HG02623 (cell line): ENCODE results near the gene EFCAB9.

ENCODE experiments used
- ATAC-seq: cut with Tn5 transposase; IDR thresholded peaks from one replicate; pipeline ENCODE4 v1.9.1; 2021; ENCODE audit warnings: moderate library complexity; ENCODE audit not compliant: unreplicated experiment

EFCAB9 gene

DNA sequence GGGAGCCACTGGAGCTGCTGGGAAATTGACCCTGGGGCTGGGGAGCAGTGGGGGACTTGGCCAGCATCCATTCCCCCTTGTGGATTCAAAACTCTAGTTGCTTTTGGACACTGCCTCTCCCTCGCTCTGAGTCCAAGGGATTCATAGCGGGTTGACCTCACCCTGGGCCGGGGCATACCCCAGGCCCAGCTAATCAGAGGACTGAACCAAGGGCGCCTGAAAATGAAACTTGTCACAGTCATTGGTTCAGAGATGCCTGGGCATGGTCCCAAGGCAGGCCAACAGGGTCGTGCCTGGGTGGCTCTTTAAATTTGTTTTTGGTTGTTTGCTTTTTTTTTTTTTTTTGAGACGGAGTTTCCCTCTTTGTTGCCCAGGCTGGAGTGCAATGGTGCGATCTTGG lies 28.5 kb upstream of the EFCAB9 start:
- ATAC-seq = no peak

DNA sequence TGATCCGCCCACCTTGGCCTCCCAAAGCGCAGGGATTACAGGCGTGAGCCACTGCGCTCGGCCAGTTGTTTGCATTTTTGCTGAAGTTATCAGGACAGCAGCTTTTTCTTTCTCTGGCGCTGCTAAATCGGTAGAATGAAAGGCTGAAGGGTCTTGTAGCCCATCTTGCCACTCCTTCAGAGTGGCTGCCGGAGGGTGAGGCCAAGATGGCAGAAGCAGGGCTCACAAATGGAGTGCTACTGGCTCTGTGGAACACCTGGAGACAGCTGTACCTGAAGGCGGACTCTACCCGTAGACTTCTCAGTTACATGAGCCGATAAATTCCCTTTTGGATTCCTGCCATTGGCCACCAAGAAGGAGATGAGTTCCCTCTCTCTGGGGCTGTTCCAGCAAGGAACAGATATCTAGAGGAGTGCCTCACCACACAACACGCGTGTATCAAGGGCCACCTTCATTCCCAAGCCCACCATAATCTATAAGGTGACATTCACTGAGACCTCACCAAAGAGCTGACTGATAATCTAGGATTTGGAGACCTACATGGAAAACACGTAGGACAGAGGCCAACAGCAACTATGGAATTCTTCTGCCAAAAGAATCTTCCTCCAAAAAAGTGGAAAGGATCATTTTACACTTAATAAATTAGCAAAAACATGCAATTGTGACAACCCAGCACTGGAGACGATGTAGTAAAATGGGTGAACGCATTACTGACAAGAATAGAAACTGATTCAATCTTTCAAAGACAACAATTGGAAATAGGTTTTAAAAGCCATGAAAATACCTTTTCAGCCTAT lies 27.7 kb upstream of the EFCAB9 start:
- ATAC-seq = no peak

DNA sequence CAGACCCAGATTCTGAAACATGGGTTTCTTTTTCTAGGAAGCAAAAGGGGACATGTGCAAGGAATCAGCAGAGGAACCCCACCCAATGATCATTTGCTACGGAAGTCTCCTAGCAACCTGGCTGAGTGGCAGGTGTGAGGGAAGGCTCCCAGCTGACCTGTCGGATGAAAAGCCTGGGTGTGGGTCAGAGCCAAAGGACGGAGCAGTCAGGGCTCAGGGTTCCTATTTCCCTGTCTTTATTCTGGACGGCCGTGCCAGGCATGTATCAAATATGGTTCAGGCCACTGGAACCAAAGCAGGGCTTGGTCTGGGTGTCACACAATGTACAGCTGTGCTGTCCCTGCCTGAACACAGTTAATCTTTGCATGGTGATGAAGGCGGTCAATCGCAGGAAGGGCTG lies 26.1 kb upstream of the EFCAB9 start:
- ATAC-seq = no peak

DNA sequence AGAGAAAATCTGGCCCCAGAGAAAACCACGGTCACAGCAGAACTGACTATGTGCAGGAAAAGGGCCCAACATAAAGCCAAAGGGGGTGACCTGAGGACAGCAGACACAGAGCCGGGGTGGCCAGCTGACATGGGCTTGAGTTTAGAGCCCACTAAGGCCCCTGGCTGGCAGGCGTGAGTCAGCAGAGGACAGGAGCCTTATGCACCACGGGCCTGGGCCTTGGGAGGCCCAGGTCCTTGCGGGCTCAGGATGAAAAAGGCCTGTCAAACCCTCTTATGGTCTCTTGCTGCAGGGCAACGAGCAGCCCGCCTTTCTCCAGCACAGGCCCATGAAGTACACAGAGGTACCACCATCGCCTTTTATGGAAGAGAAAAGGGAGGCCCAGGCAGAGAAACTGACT lies 25.7 kb upstream of the EFCAB9 start:
- ATAC-seq = no peak

DNA sequence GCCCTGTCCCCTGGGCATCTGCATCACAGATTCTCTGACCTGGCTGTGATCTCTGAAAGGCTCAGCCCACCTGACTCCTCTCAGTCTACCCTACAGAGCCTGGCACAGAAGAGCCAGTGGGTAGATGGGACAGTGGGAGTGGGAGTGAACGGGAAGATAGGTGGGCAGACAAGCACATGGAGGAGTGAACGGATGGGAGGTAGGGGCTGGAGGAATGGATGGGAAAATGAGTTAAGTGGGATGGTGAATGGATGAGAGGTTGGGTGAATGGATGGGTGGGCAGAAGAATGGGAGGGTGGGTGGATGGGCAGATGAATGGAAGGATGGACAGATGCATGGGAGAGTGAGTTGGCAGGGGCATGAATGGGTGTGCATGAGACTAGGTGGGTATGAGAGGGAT lies 24.8 kb upstream of the EFCAB9 start:
- ATAC-seq = no peak

DNA sequence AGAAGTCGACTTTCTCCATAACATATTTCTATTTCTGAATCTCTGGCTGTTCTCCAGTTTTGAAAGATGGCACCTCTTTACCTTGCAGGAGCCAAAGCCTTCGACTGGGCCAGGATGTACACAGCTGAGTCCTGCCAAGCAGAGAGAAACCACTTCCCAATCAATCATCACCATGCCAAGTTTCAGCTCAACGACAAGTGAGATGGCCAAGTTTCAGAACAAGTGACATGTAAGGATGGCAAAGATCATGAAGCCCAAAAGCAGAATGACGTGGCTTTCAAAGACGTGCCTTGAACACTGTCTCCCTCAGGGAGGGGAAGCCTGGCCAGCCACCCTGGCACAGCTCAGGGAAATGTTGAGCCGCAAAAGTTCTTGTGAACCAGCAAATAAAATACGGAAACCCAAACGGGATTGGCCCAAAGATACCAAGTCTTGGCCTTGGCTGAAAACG lies 23.7 kb upstream of the EFCAB9 start:
- ATAC-seq = no peak

DNA sequence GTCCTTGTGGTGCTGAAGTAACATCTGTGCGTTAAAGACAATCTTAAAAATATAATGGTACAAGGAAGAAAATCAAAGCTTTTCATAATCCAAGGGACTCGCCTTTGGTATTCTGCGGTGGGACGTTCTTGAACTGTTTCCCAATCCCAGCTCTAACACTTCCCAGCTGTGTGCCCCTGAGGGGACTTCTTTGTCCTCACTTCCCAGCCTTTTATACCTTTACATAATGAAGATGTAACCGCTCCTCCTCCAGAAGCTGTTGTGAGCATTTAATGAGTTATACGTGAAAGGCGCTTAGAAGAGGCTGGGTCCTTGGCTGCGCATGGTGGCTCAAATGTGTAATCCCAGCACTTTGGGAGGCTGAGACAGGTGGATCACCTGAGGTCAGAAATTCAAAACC lies 22.9 kb upstream of the EFCAB9 start:
- no peak for ATAC-seq

DNA sequence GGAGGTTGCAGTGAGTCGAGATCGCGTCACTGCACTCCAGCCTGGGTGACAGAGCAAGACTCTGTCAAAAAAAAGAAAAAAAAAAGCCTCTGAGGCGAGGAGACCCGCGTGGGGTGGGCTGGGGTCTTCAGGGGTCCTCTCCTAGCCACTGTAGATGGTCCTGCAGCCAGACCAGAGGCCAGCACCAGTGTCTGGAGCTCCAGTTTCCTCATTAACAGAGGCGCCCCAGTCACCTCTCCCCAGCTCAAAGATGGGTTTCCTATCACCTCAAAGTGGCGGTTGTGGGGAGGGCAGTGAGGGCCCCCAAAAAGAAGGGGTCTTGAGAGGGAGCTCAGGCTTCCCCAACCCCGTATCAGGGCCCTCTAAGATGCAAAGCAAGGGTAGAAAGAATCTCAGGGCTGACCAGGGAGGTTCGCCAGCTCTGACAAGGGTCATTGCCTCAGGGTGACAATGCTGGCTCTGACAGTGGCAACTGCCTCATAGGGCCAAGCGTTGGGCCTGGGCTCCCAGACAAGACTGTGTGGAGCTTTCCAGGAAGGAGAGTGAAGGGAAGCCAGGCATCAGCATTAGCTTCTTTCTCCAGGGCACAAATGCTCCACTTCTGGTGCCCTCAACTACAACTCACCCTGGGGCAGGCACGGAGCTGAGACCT lies 20.9 kb upstream of the EFCAB9 start:
- no peak for ATAC-seq

DNA sequence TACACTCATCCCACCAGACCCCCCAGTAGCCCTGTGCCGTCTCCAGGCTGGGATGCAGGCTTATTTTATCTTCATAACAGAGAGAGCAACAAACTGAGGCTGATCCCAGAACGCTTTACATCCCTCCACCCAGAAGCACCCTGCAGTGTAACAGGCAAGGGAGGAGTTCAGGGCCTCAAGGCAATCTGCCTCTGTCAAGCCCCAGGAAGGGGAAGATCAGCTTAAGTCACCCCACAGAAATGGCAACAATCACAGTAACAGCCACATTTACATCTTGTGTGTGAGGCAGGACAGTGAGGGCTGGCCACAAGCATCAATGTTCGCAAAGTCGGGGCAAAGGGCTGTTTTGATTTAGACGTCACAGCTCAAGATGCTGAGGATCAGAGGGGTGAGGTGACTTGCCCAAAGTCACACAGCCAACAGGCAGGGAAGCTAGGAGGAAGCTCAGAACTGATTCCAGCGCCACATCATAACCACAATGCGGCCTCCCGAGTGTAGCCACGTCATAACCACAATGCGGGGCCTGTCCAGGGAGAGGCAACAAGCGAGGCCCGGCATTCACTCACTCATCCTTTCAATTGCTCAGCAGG lies 20.3 kb upstream of the EFCAB9 start:
- no peak for ATAC-seq

DNA sequence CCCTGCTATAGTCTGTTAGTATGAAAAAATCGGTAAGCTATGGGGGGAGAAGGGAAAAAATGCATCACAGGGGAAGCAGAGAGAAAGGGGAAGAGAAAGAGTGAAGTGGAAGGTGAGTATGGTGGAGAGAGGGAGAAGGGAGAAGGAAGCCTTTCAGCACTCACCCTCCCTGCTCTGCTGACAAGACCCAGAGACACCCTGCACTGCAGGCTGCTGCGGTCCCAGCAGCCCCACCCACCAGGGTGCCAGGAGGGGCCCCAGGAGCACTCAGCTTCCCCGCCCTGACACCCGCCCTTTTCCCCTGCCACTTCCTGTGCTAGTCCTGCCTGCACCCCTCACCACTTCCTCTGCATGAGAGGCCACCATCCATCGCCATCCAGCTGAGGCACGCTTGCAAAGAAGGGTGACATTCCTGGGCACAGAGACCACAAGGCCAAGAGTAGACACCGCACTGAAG lies 18.7 kb upstream of the EFCAB9 start:
- ATAC-seq = peak; percentile 55

DNA sequence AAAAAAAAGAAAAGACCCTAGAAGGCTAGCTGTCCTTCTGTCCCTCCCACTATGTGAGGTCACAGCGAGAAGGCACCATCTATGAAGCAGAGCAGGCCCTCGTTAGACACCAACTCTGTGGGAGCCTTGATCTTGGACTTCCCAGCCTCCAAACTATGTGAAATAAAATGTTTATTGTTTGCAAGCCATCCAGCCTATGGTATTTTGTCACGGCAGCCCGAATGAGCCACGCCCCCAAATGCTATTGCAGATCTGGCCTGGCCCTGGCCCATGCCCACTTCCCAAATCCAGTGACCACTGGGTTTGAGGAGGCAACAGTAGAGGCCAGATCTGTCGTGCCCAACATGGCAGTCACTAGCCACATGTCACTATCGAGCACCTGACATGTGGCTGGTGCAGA lies 16.8 kb upstream of the EFCAB9 start:
- no peak for ATAC-seq

DNA sequence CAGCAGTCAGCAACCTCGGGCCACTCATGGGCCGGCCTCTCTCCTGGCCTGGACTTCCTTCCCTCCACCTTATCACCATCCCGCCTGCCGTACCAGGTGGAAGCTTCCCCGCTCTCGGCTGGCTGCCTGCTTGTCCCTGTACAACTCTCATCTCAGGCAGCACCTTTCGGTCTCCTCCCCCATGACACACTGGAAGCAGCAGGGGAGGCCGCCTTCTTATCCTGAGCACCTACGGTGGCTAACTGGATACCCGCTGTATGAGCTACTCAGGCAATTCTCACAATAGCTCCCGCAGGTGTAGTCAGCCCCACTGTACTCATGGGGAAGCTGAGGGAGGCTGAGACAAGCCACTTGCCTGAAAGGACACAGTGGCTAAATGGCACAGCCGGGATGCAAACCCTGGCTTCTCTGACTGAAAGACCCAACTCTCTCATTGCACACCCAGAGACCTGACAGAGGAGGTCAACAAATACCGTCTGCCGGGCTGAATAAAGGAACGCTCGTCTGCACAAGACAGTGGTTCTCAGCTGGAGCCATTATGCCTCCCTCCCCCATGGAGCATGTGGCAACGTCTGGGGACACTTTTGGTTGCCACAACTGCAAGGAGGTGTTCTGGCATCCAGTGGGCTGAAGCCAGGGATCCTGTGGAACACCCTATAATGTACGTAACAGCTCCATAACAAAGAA lies 15.5 kb upstream of the EFCAB9 start:
- ATAC-seq = no peak

DNA sequence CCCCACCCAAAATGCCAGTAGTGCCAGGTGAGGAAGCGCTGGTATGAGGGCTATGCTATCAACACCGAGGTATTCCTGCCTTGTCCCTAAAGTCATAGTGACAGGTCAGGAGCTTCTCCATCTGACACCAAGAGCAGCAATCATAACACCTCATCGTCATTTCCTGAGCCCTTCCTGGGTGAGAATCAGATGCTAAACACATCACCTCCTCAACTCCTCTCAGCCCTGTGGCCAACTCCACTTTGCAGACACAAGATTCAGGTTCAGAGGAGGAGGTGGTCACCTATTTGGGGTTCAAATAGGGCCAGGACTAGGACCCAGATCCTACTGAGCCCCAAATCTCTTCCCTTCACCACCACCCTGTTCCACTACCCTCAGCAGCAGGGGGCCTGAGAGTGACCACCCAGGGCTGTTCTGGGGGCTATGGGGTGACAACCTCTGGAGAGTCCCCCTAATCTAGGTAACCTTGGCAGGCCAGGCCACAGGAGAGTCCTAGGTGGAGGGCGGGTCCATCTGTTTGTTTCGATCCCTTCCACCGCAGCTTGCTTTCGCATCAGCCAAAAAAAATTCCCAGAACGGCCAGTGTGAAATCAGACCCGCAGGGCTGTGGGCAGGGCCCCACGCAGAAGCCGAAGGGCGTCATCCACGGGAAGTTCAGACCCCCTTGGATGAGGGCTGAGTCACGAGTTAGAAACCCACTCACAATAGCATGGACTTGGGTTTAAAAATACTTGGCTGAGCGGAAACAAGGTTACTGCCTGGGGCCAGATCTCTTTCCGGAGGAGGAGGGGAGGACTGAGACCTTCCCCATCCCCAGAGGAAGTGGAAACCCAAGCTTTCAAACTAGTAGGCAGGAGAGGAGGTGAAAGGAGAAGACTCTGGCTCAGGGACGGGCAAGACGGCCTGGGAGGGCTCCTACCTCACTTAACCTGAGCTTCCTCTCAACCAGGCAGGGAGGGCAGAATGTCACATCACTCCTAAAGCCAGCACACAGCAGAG lies 14.7 kb upstream of the EFCAB9 start:
- ATAC-seq = peak; percentile 27

DNA sequence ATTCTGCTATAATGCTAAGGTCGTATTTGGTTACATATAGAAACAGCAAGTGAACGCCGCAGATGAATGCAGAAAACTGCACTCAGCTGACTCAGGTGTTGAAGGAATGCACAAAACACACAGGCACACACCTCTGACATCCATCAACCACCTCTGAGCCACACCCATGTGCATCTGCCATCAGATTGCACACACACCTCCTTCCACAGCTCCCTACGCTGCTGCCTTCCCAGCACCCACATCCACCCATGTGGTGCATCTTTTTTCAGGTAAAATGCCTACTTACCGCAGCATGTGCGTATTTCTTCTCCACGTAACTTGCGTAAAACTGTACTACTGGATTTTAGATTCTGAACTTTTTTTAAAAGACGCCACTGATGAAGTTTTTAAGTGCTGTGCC lies 13.0 kb upstream of the EFCAB9 start:
- ATAC-seq = no peak

DNA sequence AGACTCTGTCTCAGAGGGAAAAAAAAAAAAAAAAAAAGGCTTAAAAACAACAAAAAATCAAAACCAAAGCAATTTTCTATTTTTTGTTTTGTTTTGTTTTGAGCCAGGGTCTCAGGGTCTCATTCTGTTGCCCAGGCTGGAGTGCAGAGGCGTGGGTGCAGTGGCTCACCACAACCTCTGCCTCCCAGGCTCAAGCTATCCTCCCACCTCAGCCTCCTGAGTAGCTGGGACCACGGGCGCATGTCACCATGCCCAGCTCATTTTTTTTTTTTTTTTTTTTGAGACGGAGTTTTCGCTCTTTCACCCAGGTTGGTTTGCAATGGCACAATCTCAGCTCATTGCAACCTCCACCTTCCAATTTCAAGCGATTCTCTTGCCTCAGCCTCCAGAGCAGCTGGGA lies 11.7 kb upstream of the EFCAB9 start:
- no peak for ATAC-seq

DNA sequence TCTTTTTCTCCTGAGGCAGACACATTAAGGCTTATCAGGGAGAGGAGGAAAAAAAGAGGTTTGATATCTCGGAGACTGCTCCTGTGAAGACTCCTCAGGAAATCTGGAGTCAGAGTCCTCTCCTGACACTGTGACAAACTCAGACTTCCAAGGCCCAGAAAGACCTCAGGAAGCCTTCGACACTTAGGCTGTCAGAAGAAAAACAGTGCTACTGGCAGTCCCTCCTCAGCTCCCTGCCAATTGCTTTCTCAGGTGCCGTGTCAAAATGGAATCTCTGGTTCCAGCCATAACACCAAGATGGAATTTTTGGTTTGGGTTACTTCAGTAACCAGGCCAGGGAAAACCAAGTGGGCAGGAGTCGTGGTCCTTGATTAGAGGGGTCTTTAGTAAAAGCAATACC lies 10.1 kb upstream of the EFCAB9 start:
- no peak for ATAC-seq

DNA sequence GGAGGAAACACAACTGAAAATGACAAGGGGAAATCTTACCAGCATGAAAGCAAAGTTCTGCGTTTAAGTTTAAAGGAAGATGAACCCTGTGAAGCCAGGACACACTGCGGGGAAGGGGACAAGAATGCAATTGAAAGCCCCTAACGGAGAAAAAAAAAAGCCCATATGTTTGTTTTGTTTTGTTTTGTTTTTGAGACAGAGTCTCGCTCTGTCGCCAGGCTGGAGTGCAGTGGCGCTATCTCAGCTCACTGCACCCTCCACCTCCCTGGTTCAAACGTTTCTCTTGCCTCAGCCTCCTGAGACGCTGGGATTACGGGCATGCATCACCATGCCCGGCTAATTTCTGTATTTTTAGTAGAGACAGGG lies 8.9 kb upstream of the EFCAB9 start:
- no peak for ATAC-seq

DNA sequence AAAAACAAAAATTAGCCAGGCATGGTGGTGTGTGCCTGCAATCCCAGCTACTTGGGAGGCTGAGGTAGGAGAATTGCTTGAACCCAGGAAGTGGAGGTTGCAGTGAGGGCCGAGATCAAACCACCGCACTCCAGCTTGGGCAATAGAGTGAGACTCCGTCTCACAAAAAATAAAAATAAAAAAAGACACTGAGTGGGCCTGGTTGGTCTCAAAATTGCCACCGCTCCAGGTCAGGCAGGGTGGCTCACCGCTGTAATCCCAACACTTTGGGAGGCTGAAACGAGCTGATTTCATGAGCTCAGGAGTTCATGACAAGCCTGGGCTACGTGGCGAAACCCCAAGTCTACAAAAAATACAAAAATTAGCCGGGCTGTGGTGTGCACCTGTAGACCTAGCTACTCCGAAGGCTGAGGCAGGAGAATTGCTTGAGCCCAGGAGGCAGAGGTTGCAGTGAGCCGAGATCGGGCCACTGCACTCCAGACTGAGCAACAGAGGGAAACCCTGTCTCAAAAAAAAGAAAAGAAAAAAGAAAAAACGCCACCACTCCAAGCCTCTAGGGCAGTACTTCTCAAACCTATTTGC lies 7.8 kb upstream of the EFCAB9 start:
- no peak for ATAC-seq

DNA sequence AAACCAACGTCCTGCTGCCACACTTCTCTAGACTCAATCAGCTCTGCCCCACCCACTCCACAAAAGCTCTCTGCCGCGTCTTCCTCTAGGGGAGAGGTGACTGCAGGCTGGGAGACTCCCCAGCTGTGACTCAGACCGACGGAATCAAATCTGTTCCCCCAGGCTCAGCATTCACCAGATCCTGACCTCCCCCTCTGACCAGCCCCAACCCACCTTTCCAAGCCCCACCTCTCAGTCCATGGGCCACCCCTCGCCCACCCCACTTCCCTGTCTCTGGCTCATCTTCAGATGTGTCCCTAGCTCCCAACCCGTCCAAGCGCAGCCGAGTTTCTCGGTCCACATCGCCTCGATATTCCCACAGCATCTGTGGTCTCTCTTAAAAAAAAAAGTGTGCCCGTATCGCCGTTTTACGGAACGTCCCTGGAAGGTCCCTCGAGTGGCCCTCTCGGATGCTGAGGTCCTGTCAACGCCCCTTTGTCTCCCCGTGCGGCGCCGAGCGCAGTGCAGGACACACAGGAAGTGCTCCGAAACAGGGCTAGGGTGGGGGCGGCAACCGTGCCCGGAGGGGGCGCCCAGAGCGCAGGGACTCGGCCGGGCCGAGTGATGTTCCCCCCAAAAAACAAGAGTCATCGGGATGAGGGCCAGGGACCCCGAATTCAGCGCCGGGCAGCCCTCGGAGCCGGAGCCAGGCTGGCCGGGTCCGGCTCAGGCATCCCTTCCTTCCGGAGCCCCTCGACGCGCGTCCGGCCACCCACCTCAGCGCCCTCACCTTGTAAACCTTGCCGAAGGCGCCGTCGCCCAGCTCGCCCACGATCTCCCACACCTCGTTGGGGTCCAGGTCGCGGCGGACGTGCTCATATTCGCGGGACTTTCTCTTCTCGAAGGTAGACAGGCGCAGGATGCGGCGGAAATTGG lies 6.6 kb upstream of the EFCAB9 start:
- ATAC-seq = peak; percentile 24
